ENCODE results near the gene SLC25A22. TPM values are rescaled to one million over a fixed set of nuclear protein-coding genes. Genes with fewer than 3 reads are reported as not detected.

SLC25A22 gene
- total RNA-seq, 6 experiments from 2014 or later: 39.7 to 47.3 (median 42.9) TPM

DNA sequence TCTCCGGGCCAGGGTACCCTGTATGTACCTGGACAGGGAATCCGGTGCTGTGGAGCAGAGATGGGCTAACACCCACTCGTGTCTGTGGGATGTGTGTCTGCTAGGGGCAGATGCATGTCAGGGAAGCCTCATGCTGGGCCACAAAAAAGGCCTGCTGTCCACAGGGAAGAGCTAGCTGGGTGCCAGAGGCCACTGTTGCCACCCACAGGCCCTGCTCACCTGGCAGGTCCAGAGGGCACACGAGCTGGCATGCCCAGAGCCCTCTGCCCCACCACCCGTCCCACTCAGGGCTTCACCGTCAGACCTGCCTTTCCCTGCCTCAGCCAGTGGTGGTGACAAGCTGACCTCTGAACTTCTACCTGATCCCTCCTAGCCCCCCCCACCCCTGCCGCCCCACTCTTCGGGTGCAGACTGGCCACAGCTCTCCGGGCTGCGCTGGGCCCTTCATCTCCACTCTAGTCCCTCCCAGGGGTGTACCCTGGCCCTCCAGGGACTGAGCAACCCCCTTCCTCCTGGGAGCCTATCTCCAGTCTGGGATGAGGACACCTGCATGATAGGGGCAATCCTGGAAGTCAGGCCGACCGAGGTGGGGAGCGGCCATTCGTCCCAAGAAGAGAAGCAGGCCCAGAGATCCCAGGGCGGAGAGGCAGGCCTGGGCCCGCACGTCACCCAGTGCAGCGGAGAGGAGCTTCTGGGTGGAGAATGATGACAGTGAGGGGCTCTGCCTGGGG lies 1.4 kb downstream of the SLC25A22 start:
- Mint-ChIP-seq H3K4me1 (ENCODE audit: low read depth) (peaks cover 12% of the 10 kb centered on the region), H3K4me3 (peak overlapping the region; percentile 91), H3K27me3 (ENCODE audit: insufficient read depth) (peaks cover 4% of the 10 kb centered on the region; the same call in 1 of the 2 replicates), H3K27ac (peak overlapping the region; percentile 89), H3K9me3 (no peaks in the 10 kb centered on the region), H3K36me3 (ENCODE audit: low read depth) (no peaks in the 10 kb centered on the region)
- TF ChIP-seq, protein P1, sequence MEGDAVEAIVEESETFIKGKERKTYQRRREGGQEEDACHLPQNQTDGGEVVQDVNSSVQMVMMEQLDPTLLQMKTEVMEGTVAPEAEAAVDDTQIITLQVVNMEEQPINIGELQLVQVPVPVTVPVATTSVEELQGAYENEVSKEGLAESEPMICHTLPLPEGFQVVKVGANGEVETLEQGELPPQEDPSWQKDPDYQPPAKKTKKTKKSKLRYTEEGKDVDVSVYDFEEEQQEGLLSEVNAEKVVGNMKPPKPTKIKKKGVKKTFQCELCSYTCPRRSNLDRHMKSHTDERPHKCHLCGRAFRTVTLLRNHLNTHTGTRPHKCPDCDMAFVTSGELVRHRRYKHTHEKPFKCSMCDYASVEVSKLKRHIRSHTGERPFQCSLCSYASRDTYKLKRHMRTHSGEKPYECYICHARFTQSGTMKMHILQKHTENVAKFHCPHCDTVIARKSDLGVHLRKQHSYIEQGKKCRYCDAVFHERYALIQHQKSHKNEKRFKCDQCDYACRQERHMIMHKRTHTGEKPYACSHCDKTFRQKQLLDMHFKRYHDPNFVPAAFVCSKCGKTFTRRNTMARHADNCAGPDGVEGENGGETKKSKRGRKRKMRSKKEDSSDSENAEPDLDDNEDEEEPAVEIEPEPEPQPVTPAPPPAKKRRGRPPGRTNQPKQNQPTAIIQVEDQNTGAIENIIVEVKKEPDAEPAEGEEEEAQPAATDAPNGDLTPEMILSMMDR (IDR thresholded peaks at IDR 0.05): no peak
- no peak for DNase-seq

DNA sequence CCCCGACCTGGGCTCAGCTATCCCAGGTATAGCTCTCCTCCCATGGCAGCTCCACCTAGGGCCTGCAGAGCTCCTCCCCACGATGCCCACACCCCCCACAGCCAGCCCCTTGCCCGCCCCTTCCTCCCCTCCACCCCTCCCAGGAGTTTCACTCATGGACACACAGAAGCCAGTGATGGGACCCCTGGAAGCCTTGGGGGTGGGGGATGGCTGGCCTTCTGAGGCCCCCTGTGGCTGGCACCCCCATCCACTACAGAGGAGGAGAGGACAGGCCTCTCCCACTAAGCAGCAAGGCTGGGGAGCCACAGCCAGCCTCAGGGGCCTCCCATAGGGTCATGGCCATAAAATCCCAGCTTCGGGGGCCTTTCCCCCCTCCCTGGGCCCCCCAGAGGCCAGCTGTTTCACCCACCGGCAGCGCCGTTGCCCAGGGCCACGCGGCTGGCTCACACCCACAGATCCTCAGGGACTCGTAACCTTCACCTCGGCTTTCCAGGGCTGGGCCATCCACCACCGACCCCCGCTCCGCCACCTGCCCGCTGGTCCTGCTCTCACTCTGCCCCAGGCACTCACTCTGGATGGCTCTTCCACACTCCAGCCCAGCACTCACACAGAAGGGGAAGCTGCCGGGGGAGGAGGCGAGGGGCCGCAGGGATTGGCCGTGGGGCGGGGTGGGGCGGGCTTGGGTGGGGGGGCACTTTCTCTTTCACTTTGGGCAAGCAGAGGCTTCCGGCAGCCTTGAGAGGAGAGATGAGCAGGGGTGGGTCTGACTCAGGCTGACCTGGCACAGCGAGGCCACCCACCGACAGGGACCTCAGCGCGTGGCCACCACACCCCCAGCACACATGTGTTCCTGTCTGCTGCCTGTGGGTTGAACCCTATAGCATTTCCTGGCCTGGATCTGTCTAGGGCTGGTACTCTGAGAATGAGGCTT lies 2.2 kb downstream of the SLC25A22 start:
- Mint-ChIP-seq H3K9me3 (no peaks in the 10 kb centered on the region), H3K27me3 (ENCODE audit: insufficient read depth) (peaks cover 2% of the 10 kb centered on the region; the same call in 1 of the 2 replicates), H3K27ac (peak overlapping the region; percentile 89), H3K36me3 (ENCODE audit: low read depth) (no peaks in the 10 kb centered on the region), H3K4me1 (ENCODE audit: low read depth) (peaks cover 12% of the 10 kb centered on the region), H3K4me3 (peak overlapping the region; percentile 91)
- TF ChIP-seq, protein P1 (IDR thresholded peaks at IDR 0.05): no peak
- DNase-seq: peak; percentile 85

DNA sequence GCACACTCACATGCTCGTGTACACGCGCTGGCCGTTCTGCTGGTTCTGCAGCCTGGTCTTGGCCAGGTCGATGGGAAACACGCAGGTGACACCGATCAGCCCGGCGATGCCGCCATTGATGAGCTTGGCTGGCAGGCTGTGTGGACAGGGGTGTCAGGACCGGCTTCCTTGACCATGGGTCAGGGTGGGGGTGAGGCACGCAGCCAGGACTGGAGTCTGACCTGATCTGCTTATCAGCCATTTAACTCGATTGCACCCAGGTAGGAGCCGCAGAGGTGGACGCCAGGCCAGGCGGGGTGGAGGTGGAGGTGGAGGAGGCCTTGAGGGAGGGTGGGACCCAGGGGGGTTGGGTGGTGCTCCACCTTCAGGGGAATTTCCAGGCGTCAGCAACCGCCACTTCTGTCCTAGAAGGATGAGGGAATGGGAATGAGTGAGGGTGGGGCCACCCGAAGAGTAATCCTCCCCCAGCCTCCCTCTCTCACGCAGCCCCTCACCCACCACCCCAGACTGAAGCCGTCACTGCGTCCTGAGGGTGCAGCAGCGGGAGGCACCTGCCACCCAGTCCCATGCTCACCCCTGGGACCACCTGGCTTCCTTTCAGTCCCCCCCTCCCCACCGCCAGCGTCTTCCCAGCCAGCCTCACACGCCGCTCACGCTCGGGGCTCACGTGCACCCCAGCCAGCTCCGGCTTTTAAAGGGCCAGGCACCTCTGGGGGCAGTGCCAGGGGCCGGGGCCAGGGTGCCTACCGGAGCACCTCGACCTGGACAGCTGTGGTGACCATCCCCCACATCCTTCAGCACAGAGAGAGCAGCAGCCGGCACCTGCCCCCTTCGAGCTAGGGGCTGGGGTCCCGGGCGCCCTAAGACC lies 3.1 kb downstream of the SLC25A22 start:
- TF ChIP-seq, protein P1 (IDR thresholded peaks at IDR 0.05): no peak
- Mint-ChIP-seq H3K27ac (peak overlapping the region; percentile 54), H3K4me1 (ENCODE audit: low read depth) (peaks cover 17% of the 10 kb centered on the region), H3K27me3 (ENCODE audit: insufficient read depth) (peaks cover 2% of the 10 kb centered on the region; the same call in 1 of the 2 replicates), H3K9me3 (no peaks in the 10 kb centered on the region), H3K36me3 (ENCODE audit: low read depth) (no peaks in the 10 kb centered on the region), H3K4me3 (peak overlapping the region; percentile 91)
- DNase-seq: no peak

DNA sequence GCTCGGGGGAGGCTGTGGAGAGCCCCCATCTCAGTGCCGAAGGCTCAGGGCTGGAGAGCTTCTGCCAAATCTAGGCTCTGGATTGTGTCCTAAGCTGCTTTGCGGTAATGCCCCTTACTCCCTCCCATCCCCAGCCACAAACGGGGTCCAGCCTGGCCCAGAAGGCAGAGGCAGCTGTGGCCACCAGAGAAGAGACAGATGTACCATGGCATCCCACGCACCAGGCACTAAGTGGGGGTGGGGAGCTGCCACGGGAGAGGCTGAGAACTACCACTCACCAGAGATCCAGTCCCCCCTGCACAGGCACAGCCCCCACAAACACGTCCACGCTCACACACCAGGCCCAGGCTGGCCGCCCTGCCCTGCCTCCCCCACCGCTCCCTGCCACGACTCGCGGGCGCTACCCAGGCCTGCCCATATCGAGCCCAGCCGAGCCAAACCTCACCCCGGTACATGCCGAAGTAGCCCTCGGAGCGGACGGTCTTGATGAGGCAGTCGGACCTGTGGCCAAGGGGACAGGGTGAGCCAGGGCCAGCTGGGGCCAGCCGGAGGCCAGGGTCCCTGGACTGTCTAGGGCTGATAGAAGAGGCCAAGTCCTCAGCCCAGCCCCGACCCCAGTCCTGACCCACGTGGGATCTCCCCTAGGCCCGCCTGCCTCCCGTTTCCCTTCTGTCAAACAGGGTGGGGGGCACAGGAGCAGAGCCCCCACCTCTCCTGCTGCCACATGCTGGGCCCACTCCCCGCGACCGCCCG lies 3.9 kb downstream of the SLC25A22 start:
- Mint-ChIP-seq H3K36me3 (ENCODE audit: low read depth) (no peaks in the 10 kb centered on the region), H3K4me1 (ENCODE audit: low read depth) (peaks cover 17% of the 10 kb centered on the region), H3K27ac (no peak overlapping the region), H3K4me3 (peak overlapping the region; percentile 91; the same call in 1 of the 2 replicates), H3K27me3 (ENCODE audit: insufficient read depth) (peaks cover 2% of the 10 kb centered on the region; the same call in 1 of the 2 replicates), H3K9me3 (no peaks in the 10 kb centered on the region)
- TF ChIP-seq, protein P1 (IDR thresholded peaks at IDR 0.05): no peak
- DNase-seq: no peak
